Measurements from ENCODE around the gene LRGUK.
A peak's percentile ranks its signal among the peaks of the same experiment; 100 is the strongest.
"Not testable (repeated sequence)": the region's sequence is repeated elsewhere in the genome, so short reads cannot be mapped to it uniquely, and the experiment has no call there.

LRGUK gene

GRCh38 chr7:134246761-134247160 is 119.6 kb downstream of the LRGUK start:
- DNase-seq: no peak

GRCh38 chr7:134248196-134248595 is 121.1 kb downstream of the LRGUK start:
- no peak for DNase-seq

GRCh38 chr7:134254311-134254710 is 127.2 kb downstream of the LRGUK start:
- peak; percentile 34 to 54 (median 37) for DNase-seq

- DNase-seq: no peak
Observed at GRCh38 chr7:134255814-134256213, 128.7 kb downstream of the LRGUK start.

GRCh38 chr7:134262322-134262721 is 135.2 kb downstream of the LRGUK start:
- no peak for DNase-seq

- DNase-seq: no peak
Observed at GRCh38 chr7:134276951-134277350, 149.8 kb downstream of the LRGUK start.

GRCh38 chr7:134278502-134279153 is 151.5 kb downstream of the LRGUK start:
- no peak for DNase-seq

- no peak for DNase-seq
Observed at GRCh38 chr7:134279336-134279735, 152.2 kb downstream of the LRGUK start.

GRCh38 chr7:134279898-134280297 is 152.8 kb downstream of the LRGUK start:
- DNase-seq: no peak

- no peak for DNase-seq
Observed at GRCh38 chr7:134280508-134280907, 153.4 kb downstream of the LRGUK start.

GRCh38 chr7:134284011-134284410 is 156.9 kb downstream of the LRGUK start:
- DNase-seq: no peak

- no peak for DNase-seq
Observed at GRCh38 chr7:134284952-134285351, 157.8 kb downstream of the LRGUK start.

GRCh38 chr7:134287916-134288659 is 160.9 kb downstream of the LRGUK start:
- DNase-seq: peak; percentile 9 to 27 (median 20)

- DNase-seq: no peak
Observed at GRCh38 chr7:134289423-134289822, 162.3 kb downstream of the LRGUK start.

GRCh38 chr7:134289841-134290240 is 162.7 kb downstream of the LRGUK start:
- no peak for DNase-seq

GRCh38 chr7:134290286-134290685 is 163.1 kb downstream of the LRGUK start:
- DNase-seq: no peak

- DNase-seq: peak; percentile 74 to 80 (median 75)
Observed at GRCh38 chr7:134293002-134293740, 166.0 kb downstream of the LRGUK start.

GRCh38 chr7:134295982-134296381 is 168.8 kb downstream of the LRGUK start:
- DNase-seq: not testable (repeated sequence)

GRCh38 chr7:134297489-134297888 is 170.3 kb downstream of the LRGUK start:
- DNase-seq: no peak

- DNase-seq: no peak
Observed at GRCh38 chr7:134298902-134299683, 172.0 kb downstream of the LRGUK start.

- no peak for DNase-seq
Observed at GRCh38 chr7:134300988-134301387, 173.8 kb downstream of the LRGUK start.

- DNase-seq: no peak
Observed at GRCh38 chr7:134301592-134301991, 174.5 kb downstream of the LRGUK start.

GRCh38 chr7:134302120-134302519 is 175.0 kb downstream of the LRGUK start:
- DNase-seq: no peak

Data from suppressor macrophage treated with lipopolysaccharide for 1 hour (primary cell).